ENCODE data around the gene KCNA3.

- no peak for TF ChIP-seq CTCF (IDR thresholded peaks at IDR 0.05)
- no peak for TF ChIP-seq POLR2AphosphoS5 (IDR thresholded peaks at IDR 0.05)
- TF ChIP-seq POLR2A (IDR thresholded peaks at IDR 0.05), result no peak
- no peak for TF ChIP-seq EP300 (IDR thresholded peaks at IDR 0.05)
Measured at GRCh38 chr1:110638556-110638955, 36.2 kb downstream of the KCNA3 start.

All from sigmoid colon (tissue), 4 donors.